GM18505 (cell line): ENCODE results near the gene GFOD2.

Source experiments
- ATAC-seq: cut with Tn5 transposase; IDR thresholded peaks from one replicate; pipeline ENCODE4 v1.9.1; 2021; ENCODE audit not compliant: unreplicated experiment
- POLR2A ChIP-seq: IDR thresholded peaks from 4 replicates; pipeline ENCODE4 v1.6.1; 2011; ENCODE audit warnings: borderline replicate concordance; ENCODE audit not compliant: insufficient read depth, insufficient read length; ENCODE audit errors: extremely low read depth

Gene GFOD2

GRCh38 chr16:67750466-67750865 lies 31.4 kb upstream of the GFOD2 start:
- no peak for ATAC-seq
- TF ChIP-seq POLR2A = no peak

DNA sequence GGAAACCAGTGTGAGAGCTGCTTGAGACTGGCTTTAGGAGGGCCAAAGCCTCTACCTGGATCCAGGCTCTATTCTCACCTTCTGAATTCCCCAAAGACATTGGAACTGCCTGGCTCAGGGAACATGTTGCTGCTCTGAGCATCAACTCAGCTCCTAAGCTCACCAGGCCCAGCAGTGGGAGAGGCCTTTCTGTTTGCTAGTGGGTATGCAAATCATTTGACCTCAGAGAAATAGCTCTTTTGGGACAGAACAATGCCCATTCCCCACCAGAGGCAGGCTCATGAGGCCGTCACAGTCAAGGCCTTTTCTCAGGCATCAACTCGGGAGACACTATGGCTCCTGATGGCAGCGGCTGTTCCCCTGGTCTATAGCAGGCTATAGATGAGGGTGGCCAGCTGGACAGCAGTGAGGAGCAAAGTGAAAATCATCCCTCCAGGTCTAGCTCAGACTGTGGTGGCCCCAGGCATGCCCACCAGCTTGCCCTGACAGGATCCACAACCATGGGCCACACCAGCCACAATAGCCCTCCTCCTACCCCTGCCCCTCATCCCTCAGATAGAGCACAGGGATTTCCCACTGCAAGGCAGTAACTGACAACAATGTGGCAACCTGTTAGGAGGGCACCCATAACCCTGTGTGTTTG lies 30.4 kb upstream of the GFOD2 start:
- no peak for TF ChIP-seq POLR2A
- ATAC-seq = no peak

GRCh38 chr16:67748834-67749233 lies 29.7 kb upstream of the GFOD2 start:
- no peak for TF ChIP-seq POLR2A
- ATAC-seq = no peak

DNA sequence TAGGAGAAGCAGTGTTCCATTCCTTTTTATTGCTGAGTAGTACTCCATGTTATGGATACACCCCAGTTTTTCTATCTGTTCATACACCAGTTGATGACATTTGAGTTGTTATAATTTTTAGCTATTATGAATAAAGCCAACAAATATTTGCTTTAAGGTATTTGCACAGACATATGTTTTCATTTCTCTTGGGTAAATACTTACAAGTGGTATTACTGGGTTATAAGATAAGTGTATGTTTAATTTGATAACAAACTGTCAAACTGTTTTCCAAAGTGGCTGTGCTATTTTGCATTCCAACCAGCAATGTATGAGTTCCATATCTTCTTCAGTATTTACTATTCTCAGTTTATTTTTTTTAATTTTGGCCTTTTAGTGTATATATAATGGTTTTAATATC lies 27.7 kb upstream of the GFOD2 start:
- no peak for TF ChIP-seq POLR2A
- ATAC-seq = no peak

GRCh38 chr16:67741118-67741517 lies 22.0 kb upstream of the GFOD2 start:
- no peak for TF ChIP-seq POLR2A
- ATAC-seq = no peak

GRCh38 chr16:67740391-67740790 lies 21.3 kb upstream of the GFOD2 start:
- no peak for TF ChIP-seq POLR2A
- no peak for ATAC-seq

DNA sequence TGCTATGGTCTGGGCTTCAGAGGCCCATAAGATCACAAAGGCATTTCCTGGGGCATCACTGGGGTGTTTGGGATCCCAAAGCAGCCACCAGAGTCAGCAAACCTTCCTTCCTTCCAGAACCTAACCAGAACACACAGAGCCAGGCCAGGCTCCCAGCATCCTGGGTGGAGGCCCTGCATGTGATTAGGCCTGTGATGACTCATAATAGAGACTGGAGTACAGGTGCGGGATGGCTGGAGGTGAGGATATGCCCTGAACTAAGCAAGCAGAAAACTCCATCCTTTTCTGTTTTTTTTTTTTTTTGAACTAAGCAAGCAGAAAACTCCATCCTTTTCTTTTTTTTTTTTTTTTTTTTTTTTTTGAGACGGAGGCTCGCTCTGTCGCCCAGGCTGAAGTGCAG lies 17.7 kb upstream of the GFOD2 start:
- no peak for ATAC-seq
- TF ChIP-seq POLR2A = no peak

DNA sequence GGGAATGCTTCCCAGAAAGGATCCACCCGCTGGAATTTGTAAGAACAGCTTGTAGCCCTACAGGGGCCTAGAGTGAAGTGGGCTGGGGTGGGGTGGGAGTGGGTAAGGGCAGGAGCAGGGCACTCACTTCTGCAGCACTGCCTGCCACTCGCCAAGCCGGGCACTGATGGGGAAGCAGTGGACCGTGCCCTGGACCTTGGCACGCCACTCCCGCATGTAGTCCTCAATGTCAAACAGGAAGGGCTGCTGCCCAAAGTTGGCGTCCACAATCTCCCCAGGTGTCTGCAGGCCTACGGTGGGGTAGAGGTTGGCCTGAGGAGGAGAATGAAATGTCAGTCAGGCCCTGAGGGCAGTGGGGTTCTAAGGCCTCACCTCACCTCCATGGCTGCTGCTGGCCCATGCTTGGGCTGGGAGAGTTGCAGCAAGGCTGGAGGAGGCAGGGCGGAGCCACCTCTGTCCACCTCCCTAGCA lies 15.7 kb upstream of the GFOD2 start:
- ATAC-seq = no peak
- no peak for TF ChIP-seq POLR2A

- no peak for ATAC-seq
- no peak for TF ChIP-seq POLR2A
These were observed 14.8 kb upstream of the GFOD2 start for GRCh38 chr16:67733734-67734470.

DNA sequence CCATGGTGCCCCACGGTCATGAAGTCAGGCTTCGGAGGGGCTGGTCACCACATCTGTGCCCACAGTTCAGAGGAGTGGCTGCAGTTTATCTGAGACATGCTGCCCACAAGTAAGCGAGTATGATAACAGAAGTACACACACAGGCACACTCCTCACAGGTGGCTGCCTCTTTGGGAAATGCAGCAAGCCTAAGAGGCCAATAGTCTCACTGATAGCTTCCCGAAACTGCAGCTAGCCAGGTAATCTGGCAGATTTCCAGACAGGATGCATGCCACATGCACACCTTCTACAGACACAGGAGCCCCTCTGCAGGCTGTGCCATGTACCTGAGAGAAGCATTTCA lies 12.6 kb upstream of the GFOD2 start:
- ATAC-seq = no peak
- TF ChIP-seq POLR2A = no peak

DNA sequence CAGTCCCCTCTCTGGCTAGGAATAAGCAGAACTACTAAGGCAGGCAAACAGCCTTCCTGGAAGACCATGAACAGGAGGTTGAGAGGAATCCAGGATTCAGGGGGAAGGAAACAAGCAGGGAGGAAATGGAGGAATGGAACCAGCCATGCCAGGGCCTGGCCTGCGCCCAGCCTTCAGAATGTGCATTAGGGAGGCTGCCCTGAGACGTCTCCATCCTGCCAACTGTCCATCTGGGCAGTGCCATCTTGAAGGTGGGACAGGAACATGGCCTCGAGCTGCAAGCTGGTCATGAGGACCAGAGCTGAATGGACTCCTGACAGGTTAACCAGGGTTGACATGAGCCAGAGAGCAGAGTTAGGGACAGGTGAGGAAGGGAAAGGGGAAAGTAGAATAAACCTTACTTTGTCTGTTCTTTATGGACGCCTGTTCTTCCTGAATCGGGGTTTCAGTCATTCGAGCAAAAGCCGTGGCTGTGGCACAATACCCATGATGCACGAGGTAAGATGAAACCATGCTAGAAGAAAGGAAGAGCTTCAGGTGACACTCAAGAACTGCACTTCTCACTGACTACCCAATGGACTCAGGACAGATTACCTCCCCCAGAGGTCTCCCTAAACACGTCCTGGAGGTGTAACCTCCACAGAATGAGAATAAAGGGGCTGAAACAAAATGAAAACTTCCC lies 12.1 kb upstream of the GFOD2 start:
- no peak for ATAC-seq
- TF ChIP-seq POLR2A = no peak

GRCh38 chr16:67730326-67730725 lies 11.2 kb upstream of the GFOD2 start:
- ATAC-seq = no peak
- no peak for TF ChIP-seq POLR2A

GRCh38 chr16:67729636-67730248 lies 10.6 kb upstream of the GFOD2 start:
- ATAC-seq = no peak
- no peak for TF ChIP-seq POLR2A
